ENCODE results near the gene DGAT2L6. TPM values are rescaled to one million over a fixed set of nuclear protein-coding genes. Genes with fewer than 3 reads are reported as not detected.

Gene DGAT2L6
- total RNA-seq, 2 donors from 2014 or later = not detected

- H3K9me3 ChIP-seq = no peaks in the 10 kb centered on the region
- no peaks in the 10 kb centered on the region for H3K27me3 ChIP-seq
- no peaks in the 10 kb centered on the region for H3K4me1 ChIP-seq
- H3K4me3 ChIP-seq = no peak overlapping the region
- no peak for TF ChIP-seq CTCF (IDR thresholded peaks at IDR 0.05)
- TF ChIP-seq POLR2A (IDR thresholded peaks at IDR 0.05) = no peak
- H3K36me3 ChIP-seq (replicated peaks in 1 of 2; ENCODE audit: insufficient read depth in 1 of 2, low read depth in 2 of 2) = no peaks in the 10 kb centered on the region
- intact Hi-C loops (cut with DNase I) = no loop called here
- H3K27ac ChIP-seq = no peak overlapping the region
- 79 to 80% methylated on average over 5 to 6 of the region's 6 CpGs for whole genome bisulfite sequencing, 2 donors
- DNase-seq (no peak), ATAC-seq (no peak)
Measured at GRCh38 chrX:70244881-70245280, 67.6 kb downstream of the DGAT2L6 start.

GRCh38 chrX:70247252-70247651 lies 70.0 kb downstream of the DGAT2L6 start:
- no peak overlapping the region for H3K27ac ChIP-seq
- ATAC-seq = no peak
- TF ChIP-seq CTCF (IDR thresholded peaks at IDR 0.05) = no peak
- TF ChIP-seq POLR2A (IDR thresholded peaks at IDR 0.05) = no peak

GRCh38 chrX:70252491-70252890 lies 75.2 kb downstream of the DGAT2L6 start:
- H3K4me3 ChIP-seq = no peak overlapping the region
- H3K36me3 ChIP-seq (replicated peaks in 1 of 2; ENCODE audit: insufficient read depth in 1 of 2, low read depth in 2 of 2) = no peaks in the 10 kb centered on the region
- intact Hi-C loops (cut with DNase I) = no loop called here
- ATAC-seq (no peak), DNase-seq (no peak)
- H3K9me3 ChIP-seq = no peaks in the 10 kb centered on the region
- TF ChIP-seq POLR2A (IDR thresholded peaks at IDR 0.05) (no peak), CTCF (IDR thresholded peaks at IDR 0.05) (no peak)
- H3K4me1 ChIP-seq = no peaks in the 10 kb centered on the region
- H3K27ac ChIP-seq = no peak overlapping the region
- H3K27me3 ChIP-seq = no peaks in the 10 kb centered on the region
- WGBS, 2 donors = 60 to 64% methylated on average over 2 of the region's 2 CpGs

More at GRCh38 chrX:70247252-70247651, 70.0 kb downstream of the DGAT2L6 start:
- intact Hi-C loops (cut with DNase I) = no loop called here
- Histone ChIP-seq H3K4me1 (no peaks in the 10 kb centered on the region), H3K4me3 (no peak overlapping the region), H3K36me3 (replicated peaks in 1 of 2; ENCODE audit: insufficient read depth in 1 of 2, low read depth in 2 of 2) (no peaks in the 10 kb centered on the region), H3K27me3 (no peaks in the 10 kb centered on the region), H3K9me3 (no peaks in the 10 kb centered on the region)
- DNase-seq = no peak
- 90 to 91% methylated on average over 2 of the region's 2 CpGs for WGBS, 2 donors

- Histone ChIP-seq H3K27ac (no peak overlapping the region), H3K9me3 (no peaks in the 10 kb centered on the region), H3K36me3 (replicated peaks in 1 of 2; ENCODE audit: insufficient read depth in 1 of 2, low read depth in 2 of 2) (no peaks in the 10 kb centered on the region), H3K4me1 (no peaks in the 10 kb centered on the region), H3K27me3 (no peaks in the 10 kb centered on the region), H3K4me3 (no peak overlapping the region)
- no peak for ATAC-seq
- DNase-seq = no peak
- TF ChIP-seq CTCF (IDR thresholded peaks at IDR 0.05) = no peak
- TF ChIP-seq POLR2A (IDR thresholded peaks at IDR 0.05) = no peak
- intact Hi-C loops (cut with DNase I) = no loop called here
- 77 to 86% methylated on average over 3 of the region's 3 CpGs for WGBS, 2 donors
Measured at GRCh38 chrX:70253377-70254062, 76.2 kb downstream of the DGAT2L6 start.

DNA sequence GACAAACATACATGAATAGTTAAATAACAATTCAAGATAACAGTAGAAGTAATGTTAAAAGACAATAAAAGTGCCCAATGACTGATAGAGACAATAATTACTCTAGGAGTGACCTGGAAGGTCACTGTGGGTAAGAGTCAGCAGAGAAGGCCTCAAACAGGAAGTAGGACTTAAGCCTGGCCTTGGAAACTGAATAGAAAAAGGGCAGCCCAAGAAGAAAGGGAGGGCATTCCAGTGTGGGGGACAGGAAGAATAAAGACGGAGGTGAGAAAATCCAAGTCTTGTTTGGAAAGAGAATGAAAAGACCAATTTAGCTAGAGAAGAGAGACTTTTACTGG lies 76.7 kb downstream of the DGAT2L6 start:
- DNase-seq (no peak), ATAC-seq (no peak)
- WGBS, 2 donors = 93% methylated on average over 1 of the region's 1 CpG; no CpG with 5 or more reads in 1 of the 2 donors
- H3K4me1 ChIP-seq = no peaks in the 10 kb centered on the region
- TF ChIP-seq CTCF (IDR thresholded peaks at IDR 0.05) (no peak), POLR2A (IDR thresholded peaks at IDR 0.05) (no peak)
- no peak overlapping the region for H3K27ac ChIP-seq
- H3K27me3 ChIP-seq = no peaks in the 10 kb centered on the region
- intact Hi-C loops (cut with DNase I) = no loop called here
- H3K9me3 ChIP-seq = no peaks in the 10 kb centered on the region
- H3K4me3 ChIP-seq = no peak overlapping the region
- no peaks in the 10 kb centered on the region for H3K36me3 ChIP-seq (replicated peaks in 1 of 2; ENCODE audit: insufficient read depth in 1 of 2, low read depth in 2 of 2)

All from body of pancreas (tissue), 4 donors.